ENCODE measurements around the gene MDC1. TPM values are rescaled to one million over a fixed set of nuclear protein-coding genes. Genes with fewer than 3 reads are reported as not detected.

MDC1 gene
- total RNA-seq, 1 donor from 2014 or later = 4.1 TPM

GRCh38 chr6:30711758-30712380 is 5.2 kb downstream of the MDC1 start:
- FAIRE-seq (no peak), DNase-seq (ENCODE audit: low spot score in 2 of 2) (no peak)

- FAIRE-seq (no peak), DNase-seq (ENCODE audit: low spot score in 2 of 2) (no peak)
Measured at GRCh38 chr6:30709101-30709868, 7.8 kb downstream of the MDC1 start.

- FAIRE-seq (no peak), DNase-seq (ENCODE audit: low spot score in 2 of 2) (no peak)
Measured at GRCh38 chr6:30707281-30707850, 9.7 kb downstream of the MDC1 start.

GRCh38 chr6:30705620-30706019 is 11.5 kb downstream of the MDC1 start:
- FAIRE-seq = no peak
- DNase-seq (ENCODE audit: low spot score in 2 of 2) = no peak

- DNase-seq (ENCODE audit: low spot score in 2 of 2) (no peak), FAIRE-seq (no peak)
Measured at GRCh38 chr6:30703821-30704220, 13.3 kb downstream of the MDC1 start.

- FAIRE-seq = no peak
- no peak for DNase-seq (ENCODE audit: low spot score in 2 of 2)
Measured at GRCh38 chr6:30703011-30703410, 14.1 kb downstream of the MDC1 start.

GRCh38 chr6:30700340-30700739 is 16.7 kb downstream of the MDC1 start:
- DNase-seq (ENCODE audit: low spot score in 2 of 2) (no peak), FAIRE-seq (no peak)

GRCh38 chr6:30696432-30696831 is 20.6 kb downstream of the MDC1 start:
- no peak for FAIRE-seq
- no peak for DNase-seq (ENCODE audit: low spot score in 2 of 2)

- DNase-seq (ENCODE audit: low spot score in 2 of 2) (no peak), FAIRE-seq (no peak)
Measured at GRCh38 chr6:30691208-30691847, 25.8 kb downstream of the MDC1 start.

GRCh38 chr6:30690403-30691207 is 26.5 kb downstream of the MDC1 start, which contains the start of gene NRM:
NRM (minus strand) TSS chr6:30690984; CDS start chr6:30690974, 10 bp downstream.
- DNase-seq (ENCODE audit: low spot score in 2 of 2) = peak; percentile 77 to 88
- FAIRE-seq = no peak

- FAIRE-seq (no peak), DNase-seq (ENCODE audit: low spot score in 2 of 2) (no peak)
Measured at GRCh38 chr6:30689985-30690384, 27.1 kb downstream of the MDC1 start.

GRCh38 chr6:30689022-30689865 is 27.8 kb downstream of the MDC1 start:
- FAIRE-seq (no peak), DNase-seq (ENCODE audit: low spot score in 2 of 2) (no peak)

- FAIRE-seq = no peak
Measured at GRCh38 chr6:30688569-30688968, 28.5 kb downstream of the MDC1 start.

GRCh38 chr6:30687659-30688431 is 29.2 kb downstream of the MDC1 start:
- DNase-seq (ENCODE audit: low spot score in 2 of 2) (no peak), FAIRE-seq (no peak)

More at GRCh38 chr6:30688569-30688968, 28.5 kb downstream of the MDC1 start:
- DNase-seq (ENCODE audit: low spot score in 2 of 2) = no peak

GRCh38 chr6:30686908-30687658 is 30.0 kb downstream of the MDC1 start:
- DNase-seq (ENCODE audit: low spot score in 2 of 2) (peak; percentile 63 to 70), FAIRE-seq (no peak)

GRCh38 chr6:30686009-30686907 is 30.8 kb downstream of the MDC1 start, which contains the start of gene PPP1R18:
PPP1R18 (minus strand) TSS chr6:30686645; CDS start chr6:30686018, 627 bp downstream.
- FAIRE-seq (no peak), DNase-seq (ENCODE audit: low spot score in 2 of 2) (peak; percentile 59 to 71)

Data from frontal cortex (tissue), 4 donors.